Neural cell (in vitro differentiated cells): ENCODE data around the gene C2CD2L. TPM values are rescaled to one million over a fixed set of nuclear protein-coding genes. Genes with fewer than 3 reads are reported as not detected.

Experiments used
- H2AFZ ChIP-seq: fragments of 200-600, 300-800 bp; sonication (generic), shearing (Covaris generic); 2 replicates; pipeline ENCODE4 v1.6.0; 2014; ENCODE audit warnings: low read depth, mild to moderate bottlenecking, antibody characterized with exemption, low read length, moderate library complexity
- H3F3A ChIP-seq: fragments of 200-600 bp; shearing (Covaris generic); 2 replicates; pipeline ENCODE4 v1.6.1; 2016; ENCODE audit warnings: mild to moderate bottlenecking, moderate library complexity, mixed read lengths, antibody characterized with exemption, low read length; ENCODE audit not compliant: insufficient read depth, poor library complexity, severe bottlenecking
- H3K27ac ChIP-seq: fragments of 200-600, 300-800 bp; sonication (generic), shearing (Covaris generic); 2 replicates; pipeline ENCODE4 v1.5.1; 2014; ENCODE audit warnings: mild to moderate bottlenecking, low read length, moderate library complexity
- H3K27me3 ChIP-seq: fragments of 300-800, 200-600 bp; sonication (generic), shearing (Covaris generic); 2 replicates; pipeline ENCODE4 v1.6.0; 2014; ENCODE audit warnings: mild to moderate bottlenecking, low read depth, low read length, moderate library complexity; ENCODE audit not compliant: insufficient read depth
- H3K36me3 ChIP-seq: fragments of 300-800, 200-600 bp; sonication (generic), shearing (Covaris generic); 2 replicates; pipeline ENCODE4 v1.5.1; 2014; ENCODE audit warnings: mild to moderate bottlenecking, antibody characterized with exemption, low read length, moderate library complexity; ENCODE audit not compliant: insufficient read depth
- H3K4me2 ChIP-seq: fragments of 300-800, 200-600 bp; sonication (generic), shearing (Covaris generic); 2 replicates; pipeline ENCODE4 v1.6.0; 2014; ENCODE audit warnings: mild to moderate bottlenecking, low read length
- H3K4me3 ChIP-seq: fragments of 300-800, 200-600 bp; sonication (generic), shearing (Covaris generic); 2 replicates; pipeline ENCODE4 v1.5.1; 2014; ENCODE audit warnings: mild to moderate bottlenecking, low read length, moderate library complexity
- H3K79me2 ChIP-seq: fragments of 200-600 bp; shearing (Covaris generic); replicated peaks from 2 replicates; pipeline ENCODE4 v1.6.0; 2014; ENCODE audit warnings: mild to moderate bottlenecking, low read length, moderate library complexity; ENCODE audit not compliant: insufficient read depth
- H3K9ac ChIP-seq: fragments of 300-800, 200-600 bp; sonication (generic), shearing (Covaris generic); 2 replicates; pipeline ENCODE4 v1.6.1; 2016; ENCODE audit warnings: mild to moderate bottlenecking, low read length, mixed read lengths
- H3K9me2 ChIP-seq: fragments of 200-600 bp; shearing (Covaris generic); 2 replicates; pipeline ENCODE4 v1.6.1; 2016; ENCODE audit warnings: mild to moderate bottlenecking, low read length, mixed read lengths; ENCODE audit not compliant: insufficient read depth
- H3K9me3 ChIP-seq: fragments of 200-600, 300-800 bp; sonication (generic), shearing (Covaris generic); 2 replicates; pipeline ENCODE4 v1.6.1; 2016; ENCODE audit warnings: mild to moderate bottlenecking, mixed run types, low read length, moderate library complexity, mixed read lengths
- H4K20me1 ChIP-seq: fragments of 200-600 bp; shearing (Covaris generic); 2 replicates; pipeline ENCODE4 v1.6.1; 2016; ENCODE audit warnings: mild to moderate bottlenecking, mixed run types; ENCODE audit not compliant: insufficient read depth
- EP300 ChIP-seq: fragments of 450-650 bp; conservative IDR thresholded peaks from 2 replicates; pipeline ENCODE4 v1.6.1; 2014; ENCODE audit warnings: antibody characterized with exemption, mild to moderate bottlenecking, moderate library complexity; ENCODE audit not compliant: poor library complexity, severe bottlenecking
- EZH2 ChIP-seq: fragments of 200-600, 300-800 bp; shearing (Covaris generic), sonication (generic); IDR thresholded peaks from 2 replicates; pipeline ENCODE4 v1.6.1; 2014; ENCODE audit warnings: antibody characterized with exemption, low read length, borderline replicate concordance, mild to moderate bottlenecking; ENCODE audit not compliant: insufficient read depth, poor library complexity, severe bottlenecking
- MXI1 ChIP-seq: fragments of 450-650 bp; conservative IDR thresholded peaks from 2 replicates; pipeline ENCODE4 v1.6.1; 2014; ENCODE audit warnings: antibody characterized with exemption, mild to moderate bottlenecking; ENCODE audit not compliant: poor library complexity, severe bottlenecking
- POLR2AphosphoS5 ChIP-seq: IDR thresholded peaks from 2 replicates; pipeline ENCODE4 v1.6.1; 2012
- RAD21 ChIP-seq: fragments of 450-650 bp; conservative IDR thresholded peaks from 2 replicates; pipeline ENCODE4 v1.6.1; 2014; ENCODE audit warnings: antibody characterized with exemption, mild to moderate bottlenecking, moderate library complexity
- SMC3 ChIP-seq: fragments of 450-650 bp; conservative IDR thresholded peaks from 2 replicates; pipeline ENCODE4 v1.6.1; 2014; ENCODE audit warnings: antibody characterized with exemption, mild to moderate bottlenecking, moderate library complexity; ENCODE audit not compliant: poor library complexity
- TAF1 ChIP-seq: IDR thresholded peaks from 2 replicates; pipeline ENCODE4 v1.6.1; 2012; ENCODE audit warnings: low read depth
- polyA plus RNA-seq: library from polyadenylated mRNA; depleted of rRNA; stranded (reverse); fragments of >200 nt; gene quantifications from 2 replicates; pipeline ENCODE4 v1.2.3, GENCODE V29; 2014
- TF ChIP-seq, protein P1 (sequence below): fragments of 450-650 bp; IDR thresholded peaks from 2 replicates; pipeline ENCODE4 v1.5.1; 2014; ENCODE audit warnings: antibody characterized with exemption, mild to moderate bottlenecking, moderate library complexity; ENCODE audit not compliant: poor library complexity, severe bottlenecking
- TF ChIP-seq, protein P2 (sequence below): IDR thresholded peaks from 2 replicates; pipeline ENCODE4 v1.6.1; 2012; ENCODE audit warnings: borderline replicate concordance

Gene C2CD2L
- polyA plus RNA-seq, 1 donor from 2014 or later, result 13.6 TPM

DNA sequence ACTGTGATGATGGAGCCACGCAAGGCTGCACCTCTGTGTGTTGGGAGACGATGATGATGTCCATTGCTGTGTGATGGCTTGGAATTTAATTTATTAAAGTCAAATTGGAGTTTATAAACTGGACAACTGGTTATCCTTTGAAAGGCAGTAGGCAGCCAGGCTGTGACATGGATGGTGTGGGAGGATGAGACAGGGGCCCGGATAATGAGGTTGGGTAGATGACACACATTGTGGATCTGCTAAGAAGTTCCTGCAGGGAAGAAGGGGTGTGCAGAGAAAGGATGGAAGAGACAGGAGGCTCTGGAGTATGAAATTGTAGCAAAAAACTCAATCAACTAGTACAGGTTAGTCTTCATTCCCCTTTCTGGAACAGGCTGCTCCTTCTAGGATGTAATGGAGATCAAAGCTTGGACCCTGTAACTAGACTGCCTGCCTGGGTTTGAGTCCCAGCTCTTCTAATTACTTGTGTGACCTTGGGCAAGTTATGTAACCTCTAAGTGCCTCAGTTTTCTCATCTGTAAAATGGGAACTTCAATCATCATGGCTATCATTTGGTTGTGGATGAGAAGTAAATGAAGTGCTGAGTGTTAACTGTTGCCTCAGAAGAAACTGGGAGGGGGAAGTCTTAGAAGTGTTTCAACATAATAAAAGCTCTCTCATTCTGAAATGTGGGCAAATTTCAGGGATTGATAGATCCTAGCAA, 10.0 kb downstream of the C2CD2L start:
- Histone ChIP-seq H3K36me3 (no peaks in the 10 kb centered on the region), H3K4me3 (no peak overlapping the region), H3F3A (no peaks in the 10 kb centered on the region), H3K9me3 (no peaks in the 10 kb centered on the region), H4K20me1 (no peaks in the 10 kb centered on the region), H2AFZ (no peak overlapping the region), H3K79me2 (peaks cover 4% of the 10 kb centered on the region), H3K27ac (no peak overlapping the region), H3K4me2 (no peak overlapping the region), H3K27me3 (no peaks in the 10 kb centered on the region), H3K9me2 (no peaks in the 10 kb centered on the region), H3K9ac (no peak overlapping the region)
- TF ChIP-seq EZH2, result no peak
- TF ChIP-seq EP300, result no peak
- no peak for TF ChIP-seq MXI1
- no peak for TF ChIP-seq TAF1
- TF ChIP-seq, protein P1, sequence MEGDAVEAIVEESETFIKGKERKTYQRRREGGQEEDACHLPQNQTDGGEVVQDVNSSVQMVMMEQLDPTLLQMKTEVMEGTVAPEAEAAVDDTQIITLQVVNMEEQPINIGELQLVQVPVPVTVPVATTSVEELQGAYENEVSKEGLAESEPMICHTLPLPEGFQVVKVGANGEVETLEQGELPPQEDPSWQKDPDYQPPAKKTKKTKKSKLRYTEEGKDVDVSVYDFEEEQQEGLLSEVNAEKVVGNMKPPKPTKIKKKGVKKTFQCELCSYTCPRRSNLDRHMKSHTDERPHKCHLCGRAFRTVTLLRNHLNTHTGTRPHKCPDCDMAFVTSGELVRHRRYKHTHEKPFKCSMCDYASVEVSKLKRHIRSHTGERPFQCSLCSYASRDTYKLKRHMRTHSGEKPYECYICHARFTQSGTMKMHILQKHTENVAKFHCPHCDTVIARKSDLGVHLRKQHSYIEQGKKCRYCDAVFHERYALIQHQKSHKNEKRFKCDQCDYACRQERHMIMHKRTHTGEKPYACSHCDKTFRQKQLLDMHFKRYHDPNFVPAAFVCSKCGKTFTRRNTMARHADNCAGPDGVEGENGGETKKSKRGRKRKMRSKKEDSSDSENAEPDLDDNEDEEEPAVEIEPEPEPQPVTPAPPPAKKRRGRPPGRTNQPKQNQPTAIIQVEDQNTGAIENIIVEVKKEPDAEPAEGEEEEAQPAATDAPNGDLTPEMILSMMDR, result no peak
- TF ChIP-seq, protein P2, sequence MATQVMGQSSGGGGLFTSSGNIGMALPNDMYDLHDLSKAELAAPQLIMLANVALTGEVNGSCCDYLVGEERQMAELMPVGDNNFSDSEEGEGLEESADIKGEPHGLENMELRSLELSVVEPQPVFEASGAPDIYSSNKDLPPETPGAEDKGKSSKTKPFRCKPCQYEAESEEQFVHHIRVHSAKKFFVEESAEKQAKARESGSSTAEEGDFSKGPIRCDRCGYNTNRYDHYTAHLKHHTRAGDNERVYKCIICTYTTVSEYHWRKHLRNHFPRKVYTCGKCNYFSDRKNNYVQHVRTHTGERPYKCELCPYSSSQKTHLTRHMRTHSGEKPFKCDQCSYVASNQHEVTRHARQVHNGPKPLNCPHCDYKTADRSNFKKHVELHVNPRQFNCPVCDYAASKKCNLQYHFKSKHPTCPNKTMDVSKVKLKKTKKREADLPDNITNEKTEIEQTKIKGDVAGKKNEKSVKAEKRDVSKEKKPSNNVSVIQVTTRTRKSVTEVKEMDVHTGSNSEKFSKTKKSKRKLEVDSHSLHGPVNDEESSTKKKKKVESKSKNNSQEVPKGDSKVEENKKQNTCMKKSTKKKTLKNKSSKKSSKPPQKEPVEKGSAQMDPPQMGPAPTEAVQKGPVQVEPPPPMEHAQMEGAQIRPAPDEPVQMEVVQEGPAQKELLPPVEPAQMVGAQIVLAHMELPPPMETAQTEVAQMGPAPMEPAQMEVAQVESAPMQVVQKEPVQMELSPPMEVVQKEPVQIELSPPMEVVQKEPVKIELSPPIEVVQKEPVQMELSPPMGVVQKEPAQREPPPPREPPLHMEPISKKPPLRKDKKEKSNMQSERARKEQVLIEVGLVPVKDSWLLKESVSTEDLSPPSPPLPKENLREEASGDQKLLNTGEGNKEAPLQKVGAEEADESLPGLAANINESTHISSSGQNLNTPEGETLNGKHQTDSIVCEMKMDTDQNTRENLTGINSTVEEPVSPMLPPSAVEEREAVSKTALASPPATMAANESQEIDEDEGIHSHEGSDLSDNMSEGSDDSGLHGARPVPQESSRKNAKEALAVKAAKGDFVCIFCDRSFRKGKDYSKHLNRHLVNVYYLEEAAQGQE, result no peak
- no peak for TF ChIP-seq RAD21
- TF ChIP-seq SMC3, result no peak
- no peak for TF ChIP-seq POLR2AphosphoS5

DNA sequence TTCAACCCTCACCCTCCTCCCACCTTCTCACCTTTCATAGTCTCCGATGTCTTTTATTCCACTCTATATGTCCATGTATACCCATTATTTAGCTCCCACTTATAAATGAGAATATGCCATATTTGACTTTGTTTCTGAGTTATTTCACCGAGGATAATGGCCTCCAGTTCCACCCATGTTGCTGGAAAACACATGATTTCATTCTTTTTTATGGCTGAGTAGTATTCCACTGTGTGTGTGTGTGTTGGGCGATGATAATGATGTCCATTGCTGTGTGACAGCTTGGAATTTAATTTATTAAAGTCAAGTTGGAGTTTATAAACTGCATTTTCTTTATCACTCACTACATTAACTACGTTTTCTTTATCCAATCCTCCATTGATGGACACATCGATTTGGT, 11.1 kb downstream of the C2CD2L start:
- no peak overlapping the region for H2AFZ ChIP-seq
- H3K27me3 ChIP-seq, result no peaks in the 10 kb centered on the region
- H3K27ac ChIP-seq, result no peak overlapping the region
- H3F3A ChIP-seq, result no peaks in the 10 kb centered on the region
- no peak overlapping the region for H3K4me2 ChIP-seq
- H3K9me3 ChIP-seq, result no peaks in the 10 kb centered on the region
- H3K4me3 ChIP-seq, result no peak overlapping the region
- TF ChIP-seq RAD21, result no peak
- TF ChIP-seq EP300, result no peak
- TF ChIP-seq TAF1, result no peak
- TF ChIP-seq, protein P2, result no peak
- no peak for TF ChIP-seq SMC3
- TF ChIP-seq EZH2, result no peak
- TF ChIP-seq POLR2AphosphoS5, result no peak
- TF ChIP-seq, protein P1, result no peak
- no peak for TF ChIP-seq MXI1
- no peaks in the 10 kb centered on the region for H4K20me1 ChIP-seq
- no peaks in the 10 kb centered on the region for H3K9me2 ChIP-seq
- no peaks in the 10 kb centered on the region for H3K36me3 ChIP-seq
- peaks cover 15% of the 10 kb centered on the region for H3K79me2 ChIP-seq
- H3K9ac ChIP-seq, result no peak overlapping the region
